Trophoblast cell (in vitro differentiated cells and primary cell): ENCODE results near the gene ADAMTS3.
A peak's percentile ranks its signal among the peaks of the same experiment; 100 is the strongest.

Experiments used
- DNase-seq, 2 donors: peaks; one replicate each; pipeline ENCODE4 v3.0.0-alpha.2; 2016
- H2AFZ ChIP-seq: 2 replicates; pipeline ENCODE4 v1.6.1; 2013; ENCODE audit warnings: low read length, moderate library complexity, mild to moderate bottlenecking; ENCODE audit not compliant: insufficient read depth, poor library complexity
- H2AK5ac ChIP-seq: 2 replicates; pipeline ENCODE4 v1.6.1; 2013; ENCODE audit warnings: mild to moderate bottlenecking, low read length
- H2BK120ac ChIP-seq: 2 replicates; pipeline ENCODE4 v1.6.1; 2013; ENCODE audit warnings: low read length, mild to moderate bottlenecking, moderate library complexity; ENCODE audit not compliant: insufficient read depth, poor library complexity
- H2BK12ac ChIP-seq: 2 replicates; pipeline ENCODE4 v1.6.1; 2013; ENCODE audit warnings: mild to moderate bottlenecking, low read length, moderate library complexity
- H2BK5ac ChIP-seq: 2 replicates; pipeline ENCODE4 v1.6.1; 2013; ENCODE audit warnings: low read length, low read depth, moderate library complexity, mild to moderate bottlenecking; ENCODE audit not compliant: poor library complexity
- H3K14ac ChIP-seq: 2 replicates; pipeline ENCODE4 v1.6.1; 2013; ENCODE audit warnings: mild to moderate bottlenecking, low read length
- H3K18ac ChIP-seq: 2 replicates; pipeline ENCODE4 v1.6.1; 2013; ENCODE audit warnings: mild to moderate bottlenecking, low read length
- H3K23ac ChIP-seq: 2 replicates; pipeline ENCODE4 v1.6.1; 2013; ENCODE audit warnings: low read length
- H3K27ac ChIP-seq: 2 replicates; pipeline ENCODE4 v1.5.1; 2013; ENCODE audit warnings: low read depth, mild to moderate bottlenecking, inconsistent platforms, low read length, moderate library complexity
- H3K27me3 ChIP-seq: 2 replicates; pipeline ENCODE4 v1.6.1; 2013; ENCODE audit warnings: inconsistent platforms, mild to moderate bottlenecking, low read length, moderate library complexity; ENCODE audit not compliant: insufficient read depth
- H3K36me3 ChIP-seq, 2 experiments: 1 replicate in 1 of 2; 2 replicates in 1 of 2; pipeline ENCODE4 v1.6.1; 2013; ENCODE audit warnings: low read length in 2 of 2, mild to moderate bottlenecking in 2 of 2, moderate library complexity in 1 of 2; ENCODE audit not compliant: insufficient read depth in 2 of 2, control insufficient read depth in 1 of 2
- H3K4ac ChIP-seq: 2 replicates; pipeline ENCODE4 v1.6.1; 2013; ENCODE audit warnings: low read depth, mild to moderate bottlenecking, low read length, moderate library complexity
- H3K4me1 ChIP-seq, 2 experiments: 1 replicate in 1 of 2; 2 replicates in 1 of 2; pipeline ENCODE4 v1.6.1; 2013; ENCODE audit warnings: low read length in 2 of 2, mild to moderate bottlenecking in 2 of 2, moderate library complexity in 1 of 2; ENCODE audit not compliant: insufficient read depth in 2 of 2, control insufficient read depth in 1 of 2
- H3K4me2 ChIP-seq: 2 replicates; pipeline ENCODE4 v1.6.1; 2013; ENCODE audit warnings: inconsistent platforms, mild to moderate bottlenecking, low read length, moderate library complexity
- H3K4me3 ChIP-seq: 2 replicates; pipeline ENCODE4 v1.5.1; 2013; ENCODE audit warnings: mild to moderate bottlenecking, low read depth, low read length, inconsistent platforms
- H3K79me1 ChIP-seq: one replicate; pipeline ENCODE4 v1.6.1; 2013; ENCODE audit warnings: low read length
- H3K79me2 ChIP-seq: 2 replicates; pipeline ENCODE4 v1.6.1; 2013; ENCODE audit warnings: low read length, mild to moderate bottlenecking; ENCODE audit not compliant: control insufficient read depth, insufficient read depth, poor library complexity
- H3K9ac ChIP-seq: 2 replicates; pipeline ENCODE4 v1.6.1; 2013; ENCODE audit warnings: mild to moderate bottlenecking, low read length
- H3K9me3 ChIP-seq: 2 replicates; pipeline ENCODE4 v1.6.1; 2013; ENCODE audit warnings: low read depth, mild to moderate bottlenecking, control low read depth, inconsistent platforms, low read length; ENCODE audit not compliant: insufficient read depth
- H4K12ac ChIP-seq: 2 replicates; pipeline ENCODE4 v1.6.1; 2013; ENCODE audit warnings: low read depth, mild to moderate bottlenecking, low read length, moderate library complexity
- H4K8ac ChIP-seq: 2 replicates; pipeline ENCODE4 v1.6.1; 2013; ENCODE audit warnings: low read depth, mild to moderate bottlenecking, low read length, moderate library complexity
- H4K91ac ChIP-seq: one replicate; pipeline ENCODE4 v1.6.1; 2013; ENCODE audit warnings: low read depth, mild to moderate bottlenecking, low read length, moderate library complexity
- WGBS: extraction: QIAGEN DNeasy Blood & Tissue Kit; methylation state at CpG from one replicate; pipeline ENCODE4 v1.1.7; 2013; ENCODE audit warnings: missing lambda C conversion rate; ENCODE audit not compliant: insufficient read length, insufficient coverage; ENCODE audit errors: extremely low coverage; 5-methylcytosine and 5-hydroxymethylcytosine counted together

ADAMTS3 gene

DNA sequence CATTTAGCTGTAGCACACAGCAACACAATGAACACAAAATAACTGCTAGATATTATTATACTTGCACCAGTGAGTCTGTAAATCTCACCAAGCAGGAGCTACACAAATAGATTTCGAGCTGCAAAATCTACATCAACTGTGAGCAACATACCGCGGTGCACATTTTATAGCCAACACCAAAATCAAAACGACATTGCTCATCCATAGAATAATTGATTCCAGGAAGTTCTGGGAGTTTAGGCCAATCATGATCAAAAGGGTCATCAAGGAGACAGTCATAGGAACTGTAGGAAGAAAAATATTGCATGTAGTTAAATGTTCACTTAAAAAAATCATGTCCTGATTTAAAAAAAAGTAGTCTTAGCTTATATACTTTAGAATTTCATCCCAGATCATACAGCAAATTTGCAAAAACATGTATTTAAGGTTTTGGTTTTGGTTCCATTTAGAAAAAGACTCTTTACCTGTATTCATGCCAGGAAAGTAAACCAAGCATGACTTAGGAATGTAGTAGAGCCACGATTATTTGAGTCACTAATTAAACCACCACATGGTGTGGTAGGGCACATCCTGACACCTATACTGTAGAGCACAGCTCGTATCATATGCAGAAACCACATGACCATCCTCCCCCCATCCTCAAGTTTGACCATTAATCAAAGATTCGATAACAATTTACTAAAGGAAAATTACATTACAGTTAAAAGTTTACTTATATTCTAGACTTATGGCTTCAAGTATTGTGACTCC, 250.4 kb downstream of the ADAMTS3 start:
- Histone ChIP-seq H3K18ac (no peak overlapping the region), H2BK5ac (no peak overlapping the region), H3K79me2 (no peaks in the 10 kb centered on the region), H2BK120ac (no peak overlapping the region), H3K4me1 (peaks cover 3% of the 10 kb centered on the region in 2 experiments), H3K9ac (no peak overlapping the region), H3K79me1 (no peaks in the 10 kb centered on the region), H2AK5ac (no peak overlapping the region), H3K27ac (no peak overlapping the region), H3K4me2 (no peak overlapping the region), H3K23ac (no peak overlapping the region), H3K4ac (no peak overlapping the region), H3K14ac (no peak overlapping the region), H4K12ac (no peak overlapping the region), H3K9me3 (no peaks in the 10 kb centered on the region), H2AFZ (no peak overlapping the region), H2BK12ac (no peak overlapping the region), H3K27me3 (no peaks in the 10 kb centered on the region), H3K4me3 (no peak overlapping the region), H3K36me3 (no peaks in the 10 kb centered on the region), H4K8ac (no peak overlapping the region), H4K91ac (no peak overlapping the region)
- no CpG with 5 or more reads among the region's 7 CpGs for WGBS
- DNase-seq = no peak

DNA sequence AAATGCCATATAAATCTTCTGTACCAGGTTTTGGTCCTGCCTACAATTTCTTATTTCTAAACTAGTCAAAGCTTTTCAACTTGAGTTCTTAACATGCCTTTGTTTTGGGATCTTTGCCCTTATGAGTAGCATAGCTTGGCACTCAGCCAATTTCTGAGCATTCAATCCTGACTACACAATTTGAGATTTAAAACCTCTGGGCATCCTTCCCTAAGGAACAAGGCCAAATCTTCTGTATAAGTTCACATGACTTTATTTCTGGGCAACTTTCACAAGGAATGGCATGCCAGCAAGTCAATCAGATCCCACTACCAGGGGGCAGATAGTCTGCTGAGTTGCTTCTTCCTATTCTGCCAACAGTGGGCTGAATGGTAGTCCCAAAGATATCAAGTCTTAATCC, 254.2 kb downstream of the ADAMTS3 start:
- H2BK120ac ChIP-seq = no peak overlapping the region
- H2AK5ac ChIP-seq = no peak overlapping the region
- no peak overlapping the region for H2BK12ac ChIP-seq
- H3K36me3 ChIP-seq = no peaks in the 10 kb centered on the region
- no peak overlapping the region for H3K27ac ChIP-seq
- H3K4me3 ChIP-seq = no peak overlapping the region
- no peaks in the 10 kb centered on the region for H3K9me3 ChIP-seq
- no peaks in the 10 kb centered on the region for H3K27me3 ChIP-seq
- no peak overlapping the region for H3K4me2 ChIP-seq
- DNase-seq = peak in 1 of 2 donors; percentile 30
- H4K91ac ChIP-seq = no peak overlapping the region
- no peak overlapping the region for H2BK5ac ChIP-seq
- no peaks in the 10 kb centered on the region for H3K79me2 ChIP-seq
- H3K9ac ChIP-seq = no peak overlapping the region
- H2AFZ ChIP-seq = no peak overlapping the region
- H3K23ac ChIP-seq = no peak overlapping the region
- H3K4me1 ChIP-seq = peaks cover 0 to 2% of the 10 kb centered on the region in 2 experiments
- no peak overlapping the region for H3K4ac ChIP-seq
- no peaks in the 10 kb centered on the region for H3K79me1 ChIP-seq
- no peak overlapping the region for H4K12ac ChIP-seq
- no peak overlapping the region for H3K18ac ChIP-seq
- H3K14ac ChIP-seq = no peak overlapping the region
- no peak overlapping the region for H4K8ac ChIP-seq

DNA sequence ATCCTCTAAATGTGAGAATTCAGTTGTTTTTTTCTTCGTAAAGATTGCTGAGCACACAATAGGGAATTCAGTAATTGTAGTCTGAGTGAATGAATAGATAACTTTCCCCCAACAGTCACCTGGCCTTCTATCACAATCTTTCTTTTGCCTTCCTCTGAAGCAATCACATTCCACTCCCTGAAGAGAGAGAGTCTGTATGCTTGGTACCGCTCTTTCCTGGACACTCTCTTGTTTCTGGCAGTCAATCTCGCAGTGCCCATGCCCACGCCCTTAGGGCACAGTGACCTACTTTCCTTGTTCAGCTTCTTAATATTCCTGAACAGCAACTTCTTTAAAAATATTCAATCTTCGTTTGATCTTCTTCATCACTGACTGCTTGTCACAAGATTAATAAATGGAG, 255.9 kb downstream of the ADAMTS3 start:
- no peak overlapping the region for H2BK12ac ChIP-seq
- no peak overlapping the region for H2BK5ac ChIP-seq
- no peaks in the 10 kb centered on the region for H3K79me2 ChIP-seq
- H3K23ac ChIP-seq = no peak overlapping the region
- no peak overlapping the region for H2AK5ac ChIP-seq
- no peak overlapping the region for H4K91ac ChIP-seq
- H2BK120ac ChIP-seq = no peak overlapping the region
- H2AFZ ChIP-seq = no peak overlapping the region
- H3K14ac ChIP-seq = no peak overlapping the region
- peaks cover 0 to 2% of the 10 kb centered on the region in 2 experiments for H3K4me1 ChIP-seq
- no peak overlapping the region for H3K18ac ChIP-seq
- H4K12ac ChIP-seq = no peak overlapping the region
- no peak overlapping the region for H4K8ac ChIP-seq
- H3K79me1 ChIP-seq = no peaks in the 10 kb centered on the region
- H3K4ac ChIP-seq = no peak overlapping the region
- H3K9ac ChIP-seq = no peak overlapping the region
- DNase-seq = peak in 1 of 2 donors; percentile 41
- no peaks in the 10 kb centered on the region for H3K9me3 ChIP-seq
- no peak overlapping the region for H3K4me2 ChIP-seq
- H3K4me3 ChIP-seq = no peak overlapping the region
- WGBS = no CpG with 5 or more reads among the region's 5 CpGs
- H3K27me3 ChIP-seq = no peaks in the 10 kb centered on the region
- no peak overlapping the region for H3K27ac ChIP-seq
- no peaks in the 10 kb centered on the region for H3K36me3 ChIP-seq

DNA sequence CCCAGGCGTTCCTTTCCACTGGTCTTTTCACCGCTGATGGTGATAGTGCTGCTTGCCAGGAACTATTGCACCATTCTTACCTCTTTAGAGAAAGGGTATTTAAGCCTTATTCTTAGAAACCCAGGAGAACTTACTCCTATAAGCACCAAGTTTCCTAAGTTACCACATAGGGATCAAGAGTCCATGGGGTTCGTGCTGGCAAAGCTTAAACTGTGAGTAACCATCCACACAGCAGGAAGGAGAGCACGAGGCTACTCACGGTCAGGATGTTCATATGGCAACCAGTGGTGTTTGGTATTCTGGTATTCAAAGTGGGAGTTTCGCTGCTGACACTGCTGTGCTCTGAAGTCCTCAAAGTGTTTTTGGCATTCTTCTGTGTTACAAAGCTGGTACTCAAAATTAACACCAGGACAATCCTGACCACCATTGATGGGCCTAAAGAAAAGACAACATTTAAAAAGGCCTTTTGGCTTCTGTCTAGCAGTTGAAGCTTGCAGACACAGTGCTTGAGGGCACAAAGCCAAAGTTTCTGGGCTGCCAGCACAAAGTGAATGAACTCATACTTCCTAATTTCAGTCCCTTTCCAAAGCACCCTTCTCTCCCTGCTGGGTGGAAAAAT, 256.9 kb downstream of the ADAMTS3 start:
- Histone ChIP-seq H3K4me1 (peaks cover 0 to 2% of the 10 kb centered on the region in 2 experiments), H2AK5ac (no peak overlapping the region), H3K4me2 (no peak overlapping the region), H3K79me2 (no peaks in the 10 kb centered on the region), H3K9ac (no peak overlapping the region), H3K79me1 (no peaks in the 10 kb centered on the region), H3K23ac (no peak overlapping the region), H3K9me3 (no peaks in the 10 kb centered on the region), H3K4me3 (no peak overlapping the region), H2BK120ac (no peak overlapping the region), H3K36me3 (no peaks in the 10 kb centered on the region), H3K18ac (no peak overlapping the region), H2BK12ac (no peak overlapping the region), H3K4ac (no peak overlapping the region), H4K8ac (no peak overlapping the region), H3K14ac (no peak overlapping the region), H4K91ac (no peak overlapping the region), H2AFZ (no peak overlapping the region), H2BK5ac (no peak overlapping the region), H3K27ac (no peak overlapping the region), H3K27me3 (no peaks in the 10 kb centered on the region), H4K12ac (no peak overlapping the region)
- WGBS = no CpG with 5 or more reads among the region's 6 CpGs
- peak; percentile 76 to 78 for DNase-seq
